Breast epithelium (tissue), 4 donors: ENCODE data around the gene SLC48A1. TPM values are rescaled to one million over a fixed set of nuclear protein-coding genes. Genes with fewer than 3 reads are reported as not detected.

ENCODE experiments used
- DNase-seq, 2 donors: peaks; one replicate each; pipeline ENCODE4 v3.0.0-alpha.2; 2019; ENCODE audit warnings: low spot score in 2 of 2
- H3K27ac ChIP-seq, 2 donors: fragments of 200-600 bp; sonication (generic) in 1 of 2; one replicate each; pipeline ENCODE4 v1.5.1; 2016 to 2019; ENCODE audit warnings: mild to moderate bottlenecking in 1 of 2
- H3K27me3 ChIP-seq, 2 donors: fragments of 200-600 bp; sonication (generic) in 1 of 2; one replicate each; pipeline versions ENCODE4 v1.5.1 to v1.6.0; 2017 to 2019; ENCODE audit warnings: control low read depth in 1 of 2, mild to moderate bottlenecking in 1 of 2
- H3K36me3 ChIP-seq: fragments of 200-600 bp; one replicate; pipeline ENCODE4 v1.5.1; 2019
- H3K4me1 ChIP-seq, 2 donors: fragments of 200-600 bp; sonication (generic); one replicate each; pipeline ENCODE4 v1.5.1; 2016 to 2019; ENCODE audit warnings: control low read depth in 1 of 2
- H3K4me3 ChIP-seq, 3 donors: fragments of 200-600 bp; sonication (generic); 1 replicate in 2 of 3; 2 replicates in 1 of 3; pipeline ENCODE4 v1.5.1; 2016 to 2019; ENCODE audit warnings: mild to moderate bottlenecking in 3 of 3, moderate library complexity in 2 of 3
- H3K9me3 ChIP-seq, 2 donors: fragments of 200-600 bp; sonication (generic) in 1 of 2; one replicate each; pipeline ENCODE4 v1.5.1; 2016 to 2019; ENCODE audit warnings: control low read depth in 1 of 2
- CTCF ChIP-seq, 3 donors: fragments of 450-650 bp; IDR thresholded peaks; one replicate each; pipeline ENCODE4 v1.5.1; 2016 to 2017; ENCODE audit warnings: antibody characterized with exemption in 3 of 3, mild to moderate bottlenecking in 3 of 3, moderate library complexity in 3 of 3
- POLR2A ChIP-seq: fragments of 450-650 bp; IDR thresholded peaks from one replicate; pipeline ENCODE4 v1.6.1; 2016; ENCODE audit warnings: antibody characterized with exemption, mild to moderate bottlenecking, moderate library complexity
- POLR2AphosphoS5 ChIP-seq, 3 donors: sonication (generic); formaldehyde crosslinking; IDR thresholded peaks; one replicate each; pipeline ENCODE4 v1.6.1; 2017; ENCODE audit warnings: antibody characterized with exemption in 3 of 3
- intact Hi-C: fragments of 100-400 bp; cut with DNase I; formaldehyde crosslinking; loops from one replicate; pipeline ENCODE4 v1.15.1; 2023; ENCODE audit warnings: low total_unique reads
- total RNA-seq, 3 donors: library from RNA; depleted of rRNA; stranded (reverse); fragments of >200 nt; gene quantifications; one replicate each; pipeline ENCODE4 v1.1.0, GENCODE V29; 2016

The SLC48A1 gene
- total RNA-seq, 3 donors from 2014 or later = 27.5 to 51.5 (median 30.6) TPM

- H3K36me3 ChIP-seq = no peaks in the 10 kb centered on the region
- no peaks in the 10 kb centered on the region for H3K9me3 ChIP-seq
- no peaks in the 10 kb centered on the region for H3K27me3 ChIP-seq
- H3K4me1 ChIP-seq = peaks cover 0 to 9% of the 10 kb centered on the region in 2 donors
- H3K4me3 ChIP-seq = no peak overlapping the region
- no peak for DNase-seq
- TF ChIP-seq CTCF (IDR thresholded peaks at IDR 0.05) = no peak
- TF ChIP-seq POLR2AphosphoS5 (IDR thresholded peaks at IDR 0.05) = no peak
- no peak for TF ChIP-seq POLR2A
- intact Hi-C loops = no loop called here
- peak overlapping the region in 1 of 2 donors; percentile 19 for H3K27ac ChIP-seq
These were observed 27.0 kb upstream of the SLC48A1 start for GRCh38 chr12:47746073-47746472.

- H3K36me3 ChIP-seq = no peaks in the 10 kb centered on the region
- H3K4me3 ChIP-seq = no peak overlapping the region
- no peaks in the 10 kb centered on the region for H3K27me3 ChIP-seq
- intact Hi-C loops = no loop called here
- TF ChIP-seq POLR2AphosphoS5 (IDR thresholded peaks at IDR 0.05) (no peak), POLR2A (no peak), CTCF (IDR thresholded peaks at IDR 0.05) (no peak)
- peaks cover 0 to 5% of the 10 kb centered on the region in 2 donors for H3K4me1 ChIP-seq
- H3K9me3 ChIP-seq = no peaks in the 10 kb centered on the region
- peak overlapping the region in 1 of 2 donors; percentile 19 for H3K27ac ChIP-seq
- no peak for DNase-seq
These were observed 26.5 kb upstream of the SLC48A1 start for GRCh38 chr12:47746523-47746922.

- Histone ChIP-seq H3K4me1 (peaks cover under 1 to 4% of the 10 kb centered on the region in 2 donors), H3K9me3 (no peaks in the 10 kb centered on the region), H3K36me3 (no peaks in the 10 kb centered on the region), H3K27ac (no peak overlapping the region), H3K4me3 (no peak overlapping the region), H3K27me3 (no peaks in the 10 kb centered on the region)
- DNase-seq = no peak
- intact Hi-C loops = no loop called here
- no peak for TF ChIP-seq CTCF (IDR thresholded peaks at IDR 0.05)
- TF ChIP-seq POLR2AphosphoS5 (IDR thresholded peaks at IDR 0.05) = no peak
- no peak for TF ChIP-seq POLR2A
These were observed 25.9 kb upstream of the SLC48A1 start for GRCh38 chr12:47747126-47747525.

- intact Hi-C loops = no loop called here
- TF ChIP-seq POLR2AphosphoS5 (IDR thresholded peaks at IDR 0.05) = no peak
- TF ChIP-seq POLR2A = no peak
- no peak for TF ChIP-seq CTCF (IDR thresholded peaks at IDR 0.05)
- DNase-seq = no peak
- Histone ChIP-seq H3K4me1 (peaks cover 8% of the 10 kb centered on the region in 2 donors), H3K27ac (no peak overlapping the region), H3K9me3 (no peaks in the 10 kb centered on the region), H3K4me3 (no peak overlapping the region), H3K36me3 (no peaks in the 10 kb centered on the region), H3K27me3 (no peaks in the 10 kb centered on the region)
These were observed 25.2 kb upstream of the SLC48A1 start for GRCh38 chr12:47747596-47748506.

- no peak for DNase-seq
- no peak overlapping the region for H3K27ac ChIP-seq
- H3K4me1 ChIP-seq = peaks cover 8 to 9% of the 10 kb centered on the region in 2 donors
- no peak overlapping the region for H3K4me3 ChIP-seq
- no peaks in the 10 kb centered on the region for H3K27me3 ChIP-seq
- intact Hi-C loops = no loop called here
- H3K36me3 ChIP-seq = no peaks in the 10 kb centered on the region
- no peaks in the 10 kb centered on the region for H3K9me3 ChIP-seq
- TF ChIP-seq POLR2AphosphoS5 (IDR thresholded peaks at IDR 0.05) (no peak), POLR2A (no peak), CTCF (IDR thresholded peaks at IDR 0.05) (no peak)
These were observed 24.6 kb upstream of the SLC48A1 start for GRCh38 chr12:47748507-47748828.
